Smooth muscle cell (in vitro differentiated cells): Measurements from ENCODE around the gene ZNF319. TPM values are rescaled to one million over a fixed set of nuclear protein-coding genes. Genes with fewer than 3 reads are reported as not detected.

Source experiments
- DNase-seq: peaks from one replicate; lab custom pipeline; 2025; ENCODE audit not compliant: unreplicated experiment; lab: John Stamatoyannopoulos, UW
- H2AFZ ChIP-seq: fragments of 200-600 bp; sonication (generic); 2 replicates; pipeline ENCODE4 v1.6.0; 2016; ENCODE audit warnings: antibody characterized with exemption, low read depth, mild to moderate bottlenecking
- H3F3A ChIP-seq: fragments of 200-600 bp; sonication (generic); 2 replicates; pipeline ENCODE4 v1.6.0; 2017; ENCODE audit warnings: antibody characterized with exemption, low read depth
- H3K27ac ChIP-seq: fragments of 200-600 bp; sonication (generic); 2 replicates; pipeline ENCODE4 v1.5.1; 2016; ENCODE audit warnings: low read depth, mild to moderate bottlenecking
- H3K27me3 ChIP-seq: fragments of 200-600 bp; sonication (generic); 2 replicates; pipeline ENCODE4 v1.6.1; 2016; ENCODE audit warnings: low read depth, mild to moderate bottlenecking
- H3K36me3 ChIP-seq: fragments of 200-600 bp; sonication (generic); 2 replicates; pipeline ENCODE4 v1.5.1; 2016; ENCODE audit warnings: low read depth
- H3K4me1 ChIP-seq: fragments of 200-600 bp; sonication (generic); 2 replicates; pipeline ENCODE4 v1.5.1; 2016; ENCODE audit warnings: low read depth
- H3K4me2 ChIP-seq: fragments of 200-600 bp; sonication (generic); 2 replicates; pipeline ENCODE4 v1.6.0; 2016; ENCODE audit warnings: mild to moderate bottlenecking
- H3K4me3 ChIP-seq: fragments of 200-600 bp; sonication (generic); 2 replicates; pipeline ENCODE4 v1.5.1; 2016; ENCODE audit warnings: mild to moderate bottlenecking
- H3K79me2 ChIP-seq: fragments of 200-600 bp; sonication (generic); 2 replicates; pipeline ENCODE4 v1.6.0; 2016; ENCODE audit warnings: low read depth, mild to moderate bottlenecking
- H3K9ac ChIP-seq: fragments of 200-600 bp; sonication (generic); 2 replicates; pipeline ENCODE4 v1.6.0; 2016; ENCODE audit warnings: low read depth
- H3K9me3 ChIP-seq: fragments of 200-600 bp; sonication (generic); replicated peaks from 2 replicates; pipeline ENCODE4 v1.5.1; 2016; ENCODE audit warnings: low read depth
- H4K20me1 ChIP-seq: fragments of 200-600 bp; sonication (generic); 2 replicates; pipeline ENCODE4 v1.6.0; 2016; ENCODE audit warnings: low read depth
- WGBS: methylation state at CpG from one replicate; pipeline ENCODE4 v1.1.7; 2016; ENCODE audit warnings: low lambda C conversion rate; 5-methylcytosine and 5-hydroxymethylcytosine counted together
- polyA plus RNA-seq: library from polyadenylated mRNA; unstranded; fragments of >200 nt; fragmentation: Nextera tagmentation; extraction: Ambion mirVana; gene quantifications from 2 replicates; pipeline ENCODE4 v1.2.1, GENCODE V29; 2016
- total RNA-seq: library from RNA; depleted of rRNA; stranded (reverse); fragments of >200 nt; gene quantifications from 2 replicates; pipeline ENCODE4 v1.2.3, GENCODE V29; 2014
- TF ChIP-seq, protein P1 (sequence below): fragments of 200-600 bp; sonication (generic); IDR thresholded peaks from 2 replicates; pipeline ENCODE4 v1.5.1; 2017; ENCODE audit warnings: borderline replicate concordance, mild to moderate bottlenecking, antibody characterized with exemption; ENCODE audit not compliant: insufficient read depth, poor library complexity, severe bottlenecking

ZNF319 gene
- total and polyA plus RNA-seq, 2 experiments from 2014 or later: 3.1 to 4.0 TPM

GRCh38 chr16:57951204-57951960, 49.1 kb downstream of the ZNF319 start:
- no peaks in the 10 kb centered on the region for H3K9me3 ChIP-seq
- H3F3A ChIP-seq: no peaks in the 10 kb centered on the region
- no peaks in the 10 kb centered on the region for H4K20me1 ChIP-seq
- DNase-seq: no peak
- H3K9ac ChIP-seq: no peak overlapping the region
- no peak overlapping the region for H3K4me3 ChIP-seq
- no peak overlapping the region for H3K4me2 ChIP-seq
- no peak overlapping the region for H2AFZ ChIP-seq
- no peaks in the 10 kb centered on the region for H3K36me3 ChIP-seq
- H3K79me2 ChIP-seq: no peaks in the 10 kb centered on the region
- TF ChIP-seq, protein P1, sequence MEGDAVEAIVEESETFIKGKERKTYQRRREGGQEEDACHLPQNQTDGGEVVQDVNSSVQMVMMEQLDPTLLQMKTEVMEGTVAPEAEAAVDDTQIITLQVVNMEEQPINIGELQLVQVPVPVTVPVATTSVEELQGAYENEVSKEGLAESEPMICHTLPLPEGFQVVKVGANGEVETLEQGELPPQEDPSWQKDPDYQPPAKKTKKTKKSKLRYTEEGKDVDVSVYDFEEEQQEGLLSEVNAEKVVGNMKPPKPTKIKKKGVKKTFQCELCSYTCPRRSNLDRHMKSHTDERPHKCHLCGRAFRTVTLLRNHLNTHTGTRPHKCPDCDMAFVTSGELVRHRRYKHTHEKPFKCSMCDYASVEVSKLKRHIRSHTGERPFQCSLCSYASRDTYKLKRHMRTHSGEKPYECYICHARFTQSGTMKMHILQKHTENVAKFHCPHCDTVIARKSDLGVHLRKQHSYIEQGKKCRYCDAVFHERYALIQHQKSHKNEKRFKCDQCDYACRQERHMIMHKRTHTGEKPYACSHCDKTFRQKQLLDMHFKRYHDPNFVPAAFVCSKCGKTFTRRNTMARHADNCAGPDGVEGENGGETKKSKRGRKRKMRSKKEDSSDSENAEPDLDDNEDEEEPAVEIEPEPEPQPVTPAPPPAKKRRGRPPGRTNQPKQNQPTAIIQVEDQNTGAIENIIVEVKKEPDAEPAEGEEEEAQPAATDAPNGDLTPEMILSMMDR: no peak
- H3K4me1 ChIP-seq: no peaks in the 10 kb centered on the region
- no peak overlapping the region for H3K27ac ChIP-seq
- H3K27me3 ChIP-seq: no peaks in the 10 kb centered on the region
- 95% methylated on average over 7 of the region's 7 CpGs for WGBS

GRCh38 chr16:57950382-57950781, 50.1 kb downstream of the ZNF319 start:
- Histone ChIP-seq H3K4me1 (no peaks in the 10 kb centered on the region), H3F3A (no peaks in the 10 kb centered on the region), H3K79me2 (no peaks in the 10 kb centered on the region), H3K27me3 (no peaks in the 10 kb centered on the region), H3K9me3 (no peaks in the 10 kb centered on the region), H3K4me3 (no peak overlapping the region), H3K27ac (no peak overlapping the region), H3K4me2 (no peak overlapping the region), H3K9ac (no peak overlapping the region), H2AFZ (no peak overlapping the region), H4K20me1 (no peaks in the 10 kb centered on the region), H3K36me3 (no peaks in the 10 kb centered on the region)
- no peak for DNase-seq
- TF ChIP-seq, protein P1: no peak
- 40% methylated on average over 6 of the region's 6 CpGs for WGBS

- Histone ChIP-seq H3K79me2 (no peaks in the 10 kb centered on the region), H3K9me3 (no peaks in the 10 kb centered on the region), H3K36me3 (no peaks in the 10 kb centered on the region), H2AFZ (no peak overlapping the region), H3K4me2 (no peak overlapping the region), H3K9ac (no peak overlapping the region), H3F3A (no peaks in the 10 kb centered on the region), H3K27me3 (no peaks in the 10 kb centered on the region), H3K4me1 (no peaks in the 10 kb centered on the region), H3K4me3 (no peak overlapping the region), H3K27ac (no peak overlapping the region), H4K20me1 (no peaks in the 10 kb centered on the region)
- no peak for DNase-seq
- 85% methylated on average over 5 of the region's 5 CpGs for WGBS
- TF ChIP-seq, protein P1: no peak
Observed at GRCh38 chr16:57949595-57950238, 50.8 kb downstream of the ZNF319 start.
